Stimulated activated CD8-positive, alpha-beta memory T cell treated with anti-CD3 and anti-CD28 coated beads, Interleukin-12 subunit alpha, Interleukin-12 subunit beta, amount 100 ng/mL, for 24 hours (primary cell): ENCODE measurements around the gene ZDHHC17.

Experiments used
- DNase-seq: peaks from one replicate; pipeline ENCODE4 v3.0.0-alpha.2; 2020; ENCODE audit errors: extremely low read depth

The ZDHHC17 gene

GRCh38 chr12:76813972-76814371 lies 50.1 kb downstream of the ZDHHC17 start:
- DNase-seq: no peak

- no peak for DNase-seq
Observed at GRCh38 chr12:76820888-76821482, 57.1 kb downstream of the ZDHHC17 start.

GRCh38 chr12:76830436-76830835 lies 66.5 kb downstream of the ZDHHC17 start:
- DNase-seq: no peak

- no peak for DNase-seq
Observed at GRCh38 chr12:76836633-76837032, 72.7 kb downstream of the ZDHHC17 start.

- no peak for DNase-seq
Observed at GRCh38 chr12:76847260-76847659, 83.3 kb downstream of the ZDHHC17 start.

GRCh38 chr12:76848132-76848531 lies 84.2 kb downstream of the ZDHHC17 start:
- DNase-seq: no peak

GRCh38 chr12:76852106-76852505 lies 88.2 kb downstream of the ZDHHC17 start:
- no peak for DNase-seq

GRCh38 chr12:76855271-76855670 lies 91.4 kb downstream of the ZDHHC17 start:
- no peak for DNase-seq

GRCh38 chr12:76856018-76856644 lies 92.2 kb downstream of the ZDHHC17 start:
- DNase-seq: no peak

GRCh38 chr12:76859611-76860010 lies 95.7 kb downstream of the ZDHHC17 start:
- no peak for DNase-seq

GRCh38 chr12:76860256-76860655 lies 96.3 kb downstream of the ZDHHC17 start:
- no peak for DNase-seq

- no peak for DNase-seq
Observed at GRCh38 chr12:76863005-76863670, 99.2 kb downstream of the ZDHHC17 start.

- DNase-seq: no peak
Observed at GRCh38 chr12:76863837-76864236, 99.9 kb downstream of the ZDHHC17 start.

GRCh38 chr12:76864791-76865400 lies 101.0 kb downstream of the ZDHHC17 start:
- no peak for DNase-seq

- DNase-seq: no peak
Observed at GRCh38 chr12:76866151-76866567, 102.2 kb downstream of the ZDHHC17 start.

- DNase-seq: no peak
Observed at GRCh38 chr12:76866726-76867125, 102.8 kb downstream of the ZDHHC17 start.

GRCh38 chr12:76871082-76871481 lies 107.2 kb downstream of the ZDHHC17 start:
- DNase-seq: no peak

- DNase-seq: no peak
Observed at GRCh38 chr12:76871742-76872141, 107.8 kb downstream of the ZDHHC17 start.

- DNase-seq: no peak
Observed at GRCh38 chr12:76872415-76872814, 108.5 kb downstream of the ZDHHC17 start.

GRCh38 chr12:76874027-76874426 lies 110.1 kb downstream of the ZDHHC17 start:
- DNase-seq: no peak

- no peak for DNase-seq
Observed at GRCh38 chr12:76874491-76875190, 110.7 kb downstream of the ZDHHC17 start.

GRCh38 chr12:76876696-76877229 lies 112.8 kb downstream of the ZDHHC17 start:
- DNase-seq: no peak
